IPS DF 4.7 (cell line): ENCODE data around the gene ATP9B.

ENCODE experiments used
- DNase-seq: peaks from one replicate; pipeline ENCODE4 v3.0.0-alpha.2; 2013; ENCODE audit warnings: low spot score; ENCODE audit errors: extremely low read depth

Gene ATP9B

DNA sequence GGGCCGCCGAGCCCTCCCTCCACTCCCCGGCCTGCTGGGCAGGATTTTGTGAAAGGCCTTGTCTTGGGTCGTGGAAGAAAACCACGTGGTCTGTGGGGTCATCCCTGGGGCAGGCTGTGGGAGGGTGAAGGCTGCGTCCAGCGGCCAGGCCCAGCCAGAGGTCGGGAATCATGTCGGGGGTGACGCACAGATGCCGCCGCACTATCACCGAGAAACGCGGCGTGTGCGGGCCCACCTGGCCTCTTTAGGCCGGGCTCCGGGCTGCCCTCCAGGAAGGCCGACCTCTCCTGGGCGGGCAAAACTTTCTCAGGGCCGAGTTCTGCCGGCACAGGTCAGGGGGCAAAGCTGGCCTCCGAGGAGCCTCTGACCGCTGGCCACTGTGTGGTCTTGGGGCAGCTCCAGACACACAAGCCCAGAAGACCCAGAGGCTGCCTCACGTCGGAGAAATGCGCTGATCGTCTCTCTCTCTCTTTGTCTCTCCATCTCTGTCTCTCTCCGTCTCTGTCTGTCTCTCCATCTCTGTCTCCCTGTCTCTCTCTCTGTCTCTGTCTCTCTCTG lies 354.9 kb downstream of the ATP9B start:
- DNase-seq = no peak

DNA sequence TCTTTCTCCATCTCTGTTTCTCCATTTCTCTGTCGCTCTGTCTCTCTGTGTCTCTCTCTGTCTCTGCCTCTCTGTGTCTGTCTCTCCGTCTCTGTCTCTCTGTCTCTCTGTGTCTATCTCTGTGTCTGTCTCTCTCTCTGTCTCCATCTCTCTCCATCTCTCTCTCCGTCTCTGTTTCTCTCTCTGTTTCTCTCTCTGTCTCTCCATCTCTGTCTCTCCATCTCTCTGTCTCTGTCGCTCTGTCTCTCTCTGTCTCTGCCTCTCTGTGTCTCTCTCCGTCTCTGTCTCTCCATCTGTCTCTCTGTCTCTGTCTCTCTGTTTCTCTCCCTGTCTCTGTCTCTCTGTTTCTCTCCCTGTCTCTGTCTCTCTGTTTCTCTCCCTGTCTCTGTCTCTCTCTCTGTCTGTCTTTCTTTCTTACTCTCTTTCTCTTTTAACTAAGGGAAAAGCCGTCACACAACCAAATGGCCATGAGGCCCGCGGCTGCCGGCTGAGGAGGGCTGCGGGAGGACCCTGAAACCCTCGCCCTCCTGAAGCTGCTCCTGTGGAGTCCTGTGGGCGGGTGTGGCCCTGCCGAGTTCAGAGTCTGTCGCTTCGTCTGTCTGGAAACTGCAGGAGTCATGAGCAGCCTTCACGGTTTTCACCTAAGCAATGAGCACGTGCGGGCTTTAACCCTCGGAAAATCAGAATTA lies 355.8 kb downstream of the ATP9B start:
- DNase-seq = no peak

DNA sequence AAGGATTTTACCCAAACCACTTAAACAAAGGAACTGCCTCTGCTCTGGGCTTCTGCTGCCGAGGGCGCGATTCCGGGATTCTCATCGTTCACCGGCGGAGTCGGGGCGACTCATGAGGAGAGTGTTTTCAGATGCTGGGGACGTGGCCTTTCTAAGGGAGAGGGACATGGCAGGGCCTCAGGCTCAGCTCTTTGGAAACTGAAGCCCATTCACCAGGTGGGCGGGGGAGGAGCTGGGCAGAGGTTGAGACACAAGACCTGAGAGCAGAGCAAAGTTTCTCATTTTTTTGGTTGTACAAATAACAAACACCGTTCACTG lies 356.3 kb downstream of the ATP9B start:
- no peak for DNase-seq

DNA sequence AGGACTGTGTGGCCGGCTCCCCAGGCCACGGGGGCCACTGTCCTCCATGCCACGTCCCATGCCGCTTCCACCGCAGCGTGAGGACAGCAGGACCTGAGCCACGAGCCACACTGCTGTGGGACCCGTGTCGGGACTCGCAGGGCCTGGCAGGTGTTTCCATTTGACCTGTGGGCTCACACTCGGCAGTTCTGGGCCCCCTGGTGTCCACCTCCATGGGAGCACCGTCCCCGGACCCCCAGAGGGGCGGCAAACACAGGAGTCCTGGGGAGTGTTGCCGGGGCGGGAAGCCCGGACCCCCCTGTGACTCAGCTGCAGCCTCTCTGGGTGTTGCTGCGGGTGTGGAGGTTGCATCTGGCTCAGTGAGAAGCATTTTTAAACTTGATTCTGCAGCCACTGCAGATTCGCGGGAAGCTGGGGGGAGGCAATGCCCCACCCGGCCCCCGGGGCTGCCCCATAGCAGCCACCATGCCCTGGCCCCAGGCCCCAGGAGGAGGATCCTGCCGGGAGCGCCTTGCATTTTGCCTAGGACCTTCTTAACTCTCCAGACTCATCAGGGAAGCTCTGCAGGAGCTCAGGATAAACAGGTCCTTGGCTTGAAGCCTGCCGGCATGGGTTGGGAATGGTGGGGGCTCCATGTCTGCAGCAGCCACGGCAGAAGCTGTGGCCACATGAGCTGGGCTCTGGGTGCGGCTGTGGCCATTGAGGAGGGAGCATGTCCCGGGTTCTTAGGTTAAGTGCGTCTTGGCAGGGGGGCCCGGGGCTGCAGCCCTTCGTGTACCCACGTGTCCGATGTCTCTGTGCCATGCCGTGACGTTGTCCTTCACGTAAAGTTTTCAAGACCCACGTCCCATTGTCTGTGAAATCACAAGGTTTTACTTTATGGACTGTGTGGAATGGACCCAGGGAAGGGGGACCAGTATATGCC lies 357.4 kb downstream of the ATP9B start:
- no peak for DNase-seq

DNA sequence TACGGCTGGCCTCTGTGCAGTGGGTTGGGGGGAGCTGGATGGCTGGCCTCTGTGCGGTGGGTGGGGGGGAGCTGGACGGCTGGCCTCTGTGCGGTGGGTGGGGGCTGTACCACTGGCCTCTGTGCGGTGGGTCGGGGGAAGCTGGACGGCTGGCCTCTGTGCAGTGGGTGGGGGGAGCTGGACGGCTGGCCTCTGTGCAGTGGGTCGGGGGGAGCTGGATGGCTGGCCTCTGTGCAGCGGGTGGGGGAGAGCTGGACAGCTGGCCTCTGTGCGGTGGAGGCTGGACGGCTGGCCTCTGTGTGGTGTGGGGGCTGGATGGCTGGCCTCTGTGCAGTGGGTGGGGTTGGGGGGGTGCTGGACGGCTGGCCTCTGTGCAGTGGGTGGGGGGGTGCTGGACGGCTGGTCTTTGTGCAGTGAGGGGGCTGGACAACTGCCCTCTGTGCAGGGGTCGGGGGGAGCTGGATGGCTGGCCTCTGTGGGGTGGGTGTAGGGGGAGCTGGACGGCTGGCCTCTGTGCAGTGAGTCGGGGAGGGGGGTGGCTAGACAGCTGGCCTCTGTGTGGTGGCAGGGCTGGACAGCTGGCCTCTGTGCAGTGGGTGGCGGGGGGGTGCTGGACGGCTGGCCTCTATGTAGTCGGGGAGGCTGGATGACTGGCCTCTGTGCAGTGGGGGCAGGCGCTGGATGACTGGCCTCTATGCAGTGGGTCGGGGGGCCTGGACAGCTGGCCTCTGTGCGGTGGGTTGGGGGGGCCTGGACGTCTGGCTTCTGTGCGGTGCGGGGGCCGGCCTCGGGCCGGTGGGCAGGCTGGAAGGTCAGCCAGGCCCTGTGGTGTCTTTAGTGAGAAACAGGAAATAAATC lies 358.4 kb downstream of the ATP9B start:
- no peak for DNase-seq
